Measurements from ENCODE around the gene ADI1. TPM values are rescaled to one million over a fixed set of nuclear protein-coding genes. Genes with fewer than 3 reads are reported as not detected.
A peak's percentile ranks its signal among the peaks of the same experiment; 100 is the strongest.
"Not testable (repeated sequence)": the region's sequence is repeated elsewhere in the genome, so short reads cannot be mapped to it uniquely, and the experiment has no call there.

The ADI1 gene
- total and polyA plus RNA-seq, 10 donors: 31.8 to 106 (median 55.4) TPM

- WGBS, 5 donors: 29 to 40% (median 35%) methylated on average over 3 of the region's 3 CpGs
- intact Hi-C loops (cut with DNase I; ENCODE audit: low total_unique reads): loop anchor here (5.0 kb wide), 1 partner anchor 39 kb away; the partner anchor contains the start of gene RNASEH1
- DNase-seq: no peak
- Histone ChIP-seq H3K9me3 (peaks cover 0 to 17% (median 4%) of the 10 kb centered on the region in 8 donors), H3K27me3 (replicated peaks in 1 of 7) (no peaks in the 10 kb centered on the region), H3K27ac (peak overlapping the region; percentile 86 to 100 (median 98)), H3K36me3 (peaks cover 0 to 28% (median 10%) of the 10 kb centered on the region in 6 donors), H3K4me3 (peak overlapping the region; percentile 47 to 96 (median 78)), H3K4me1 (peaks cover 9 to 48% (median 30%) of the 10 kb centered on the region in 6 donors)
- TF ChIP-seq POLR2A (IDR thresholded peaks at IDR 0.05): no peak
- TF ChIP-seq, protein P1, sequence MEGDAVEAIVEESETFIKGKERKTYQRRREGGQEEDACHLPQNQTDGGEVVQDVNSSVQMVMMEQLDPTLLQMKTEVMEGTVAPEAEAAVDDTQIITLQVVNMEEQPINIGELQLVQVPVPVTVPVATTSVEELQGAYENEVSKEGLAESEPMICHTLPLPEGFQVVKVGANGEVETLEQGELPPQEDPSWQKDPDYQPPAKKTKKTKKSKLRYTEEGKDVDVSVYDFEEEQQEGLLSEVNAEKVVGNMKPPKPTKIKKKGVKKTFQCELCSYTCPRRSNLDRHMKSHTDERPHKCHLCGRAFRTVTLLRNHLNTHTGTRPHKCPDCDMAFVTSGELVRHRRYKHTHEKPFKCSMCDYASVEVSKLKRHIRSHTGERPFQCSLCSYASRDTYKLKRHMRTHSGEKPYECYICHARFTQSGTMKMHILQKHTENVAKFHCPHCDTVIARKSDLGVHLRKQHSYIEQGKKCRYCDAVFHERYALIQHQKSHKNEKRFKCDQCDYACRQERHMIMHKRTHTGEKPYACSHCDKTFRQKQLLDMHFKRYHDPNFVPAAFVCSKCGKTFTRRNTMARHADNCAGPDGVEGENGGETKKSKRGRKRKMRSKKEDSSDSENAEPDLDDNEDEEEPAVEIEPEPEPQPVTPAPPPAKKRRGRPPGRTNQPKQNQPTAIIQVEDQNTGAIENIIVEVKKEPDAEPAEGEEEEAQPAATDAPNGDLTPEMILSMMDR (IDR thresholded peaks at IDR 0.05 in 8 of 11, conservative IDR thresholded peaks at IDR 0.05 in 3 of 11): no peak
- TF ChIP-seq POLR2AphosphoS5 (IDR thresholded peaks at IDR 0.05): no peak
Observed at GRCh38 chr2:3517948-3518495, 1.3 kb downstream of the ADI1 start.

DNA sequence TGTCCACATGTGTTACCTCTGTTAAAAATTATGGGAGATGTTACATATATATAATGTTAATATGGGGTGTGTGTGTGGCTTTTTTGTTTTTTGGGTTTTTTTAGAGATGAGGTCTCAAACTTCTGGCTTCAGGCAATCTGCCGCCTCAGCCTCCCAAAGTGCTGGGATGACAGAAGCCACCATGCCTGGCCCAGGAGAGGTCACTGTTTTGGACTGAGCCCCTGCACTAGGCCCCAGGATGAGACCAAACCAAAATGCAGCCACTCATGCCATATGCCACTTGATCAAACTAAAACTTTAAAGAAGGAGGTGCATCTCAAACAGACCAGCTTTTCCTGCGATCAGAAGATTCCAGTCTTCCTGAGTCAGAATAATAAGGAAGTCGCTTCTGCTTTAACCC is 2.5 kb downstream of the ADI1 start:
- no peaks in the 10 kb centered on the region for H3K27me3 ChIP-seq (replicated peaks in 1 of 7)
- peaks cover 0 to 22% (median 4%) of the 10 kb centered on the region in 8 donors for H3K9me3 ChIP-seq
- no peak for DNase-seq
- H3K4me3 ChIP-seq: no peak overlapping the region
- no peak overlapping the region for H3K27ac ChIP-seq
- WGBS, 5 donors: 96 to 99% (median 97%) methylated on average over 3 of the region's 3 CpGs
- no peak for TF ChIP-seq POLR2A (IDR thresholded peaks at IDR 0.05)
- TF ChIP-seq POLR2AphosphoS5 (IDR thresholded peaks at IDR 0.05): no peak
- TF ChIP-seq, protein P1 (IDR thresholded peaks at IDR 0.05 in 8 of 11, conservative IDR thresholded peaks at IDR 0.05 in 3 of 11): no peak
- intact Hi-C loops (cut with DNase I; ENCODE audit: low total_unique reads): loop anchor here (5.0 kb wide), 1 partner anchor 40 kb away; the partner anchor contains the start of gene RNASEH1
- H3K4me1 ChIP-seq: peaks cover 8 to 36% (median 29%) of the 10 kb centered on the region in 6 donors
- peaks cover 0 to 40% (median 22%) of the 10 kb centered on the region in 6 donors for H3K36me3 ChIP-seq

GRCh38 chr2:3515438-3515837 is 3.9 kb downstream of the ADI1 start:
- peaks cover 6 to 26% (median 18%) of the 10 kb centered on the region in 6 donors for H3K4me1 ChIP-seq
- not testable (repeated sequence) for DNase-seq; H3K4me3 ChIP-seq; H3K27me3 ChIP-seq (replicated peaks in 1 of 7); H3K27ac ChIP-seq
- intact Hi-C loops (cut with DNase I; ENCODE audit: low total_unique reads): loop anchor here (5.0 kb wide), 1 partner anchor 42 kb away; the partner anchor contains the start of gene RNASEH1
- peaks cover 0 to 29% (median 10%) of the 10 kb centered on the region in 8 donors for H3K9me3 ChIP-seq
- 83 to 99% (median 95%) methylated on average over 5 of the region's 5 CpGs for WGBS, 5 donors
- peaks cover 5 to 54% (median 35%) of the 10 kb centered on the region in 6 donors for H3K36me3 ChIP-seq

DNA sequence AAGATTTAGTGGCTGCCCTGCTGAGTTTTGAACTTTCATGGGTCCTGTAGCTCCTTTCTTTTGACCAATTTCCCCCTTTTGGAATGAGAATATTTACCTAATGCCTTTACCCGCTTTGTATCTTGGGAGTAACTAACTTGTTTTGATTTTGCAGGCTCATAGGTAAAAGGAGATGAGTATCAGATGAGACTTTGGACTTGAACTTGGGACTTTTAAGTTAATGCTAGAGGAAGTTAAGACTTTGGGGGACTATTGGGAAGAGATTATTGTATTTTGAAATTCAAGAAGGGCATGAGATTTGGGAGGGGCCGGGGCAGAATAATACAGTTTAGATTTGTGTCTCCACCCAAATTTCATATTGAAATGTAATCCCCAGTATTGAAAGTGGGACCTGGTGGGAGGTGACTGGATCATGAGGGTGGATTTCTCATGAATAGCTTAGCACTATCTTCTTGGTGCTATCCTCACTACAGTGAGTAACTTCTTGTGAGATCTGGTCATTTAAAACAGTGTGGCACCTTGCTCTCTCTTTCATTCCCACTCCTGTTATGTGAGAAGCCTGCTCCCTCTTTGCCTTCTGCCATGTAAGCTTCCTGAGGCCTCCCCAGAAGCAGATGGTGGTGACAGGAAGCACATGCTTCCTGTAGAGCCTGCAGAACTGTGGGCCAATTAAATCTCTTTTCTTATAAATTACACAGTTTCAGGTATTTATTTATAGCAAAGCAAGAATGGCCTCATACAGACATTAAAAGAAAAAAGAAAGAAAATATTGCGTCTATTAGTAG is 6.1 kb downstream of the ADI1 start:
- intact Hi-C loops (cut with DNase I; ENCODE audit: low total_unique reads): no loop called here
- H3K36me3 ChIP-seq: peaks cover 5 to 77% (median 44%) of the 10 kb centered on the region in 6 donors

More for the DNA sequence above, 6.1 kb downstream of the ADI1 start:
- 93 to 97% (median 94%) methylated on average over 3 of the region's 3 CpGs for WGBS, 5 donors
- H3K9me3 ChIP-seq: peaks cover 0 to 33% (median 16%) of the 10 kb centered on the region in 8 donors
- no peak overlapping the region for H3K4me3 ChIP-seq
- H3K27ac ChIP-seq: no peak overlapping the region
- no peak for DNase-seq
- TF ChIP-seq, protein P1 (IDR thresholded peaks at IDR 0.05 in 8 of 11, conservative IDR thresholded peaks at IDR 0.05 in 3 of 11): no peak
- TF ChIP-seq POLR2AphosphoS5 (IDR thresholded peaks at IDR 0.05) (no peak), POLR2A (IDR thresholded peaks at IDR 0.05) (no peak)
- H3K4me1 ChIP-seq: peaks cover 0 to 14% (median 10%) of the 10 kb centered on the region in 6 donors
- no peaks in the 10 kb centered on the region for H3K27me3 ChIP-seq (replicated peaks in 1 of 7)

Measured in spleen (tissue), 11 donors.